SK-N-MC (cell line): Measurements from ENCODE around the gene RNF32.

ENCODE experiments used
- EZH2 ChIP-seq: fragments of 200-600 bp; sonication (generic); IDR thresholded peaks from one replicate; pipeline ENCODE4 v1.6.1; 2017; ENCODE audit warnings: antibody characterized with exemption
- POLR2AphosphoS5 ChIP-seq: IDR thresholded peaks from 2 replicates; pipeline ENCODE4 v1.6.1; 2012; ENCODE audit warnings: mild to moderate bottlenecking, low read depth, low read length, borderline replicate concordance

DNA sequence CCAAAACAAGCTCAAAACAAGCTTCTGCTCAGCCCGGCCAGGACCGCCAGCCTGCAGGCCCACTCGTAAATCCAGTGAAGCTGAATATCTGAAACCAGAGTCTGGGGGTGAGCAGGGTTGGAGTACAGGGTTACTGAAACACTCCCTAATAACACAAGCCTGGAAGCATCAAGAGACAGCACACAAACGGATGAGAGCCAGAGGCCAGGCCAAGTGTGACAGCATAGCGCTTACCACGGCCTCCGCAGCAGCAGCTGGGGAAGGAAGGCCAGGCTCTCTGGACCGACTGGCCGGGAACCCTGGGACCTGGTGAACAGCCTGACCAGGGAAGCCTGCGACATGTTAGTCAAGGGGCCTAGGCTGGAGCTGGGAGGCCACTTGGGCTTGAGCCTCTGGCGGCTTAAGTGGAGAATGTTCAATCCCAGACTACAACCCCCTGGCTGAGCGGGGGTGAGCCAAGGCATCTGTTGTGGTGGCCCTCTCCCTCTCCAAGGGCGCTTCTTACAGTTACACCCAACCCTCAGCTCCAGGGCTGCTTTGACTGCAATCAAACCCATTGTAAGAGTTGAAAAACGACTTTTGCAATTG, 21.7 kb upstream of the RNF32 start:
- no peak for TF ChIP-seq EZH2
- no peak for TF ChIP-seq POLR2AphosphoS5
